ENCODE data around the gene CLP1.

- TF ChIP-seq CTCF (IDR thresholded peaks at IDR 0.05 in 8 of 11, conservative IDR thresholded peaks at IDR 0.05 in 3 of 11) (no peak), POLR2AphosphoS5 (IDR thresholded peaks at IDR 0.05) (peak in 1 of 3 donors; percentile 18)
Measured at GRCh38 chr11:57645689-57646085, 11.9 kb upstream of the CLP1 start.

All from spleen (tissue), 7 donors.